ENCODE data around the gene CEP131.
A peak's percentile ranks its signal among the peaks of the same experiment; 100 is the strongest.

GRCh38 chr17:81189670-81190530 lies 32.9 kb downstream of the CEP131 start:
- TF ChIP-seq, protein P1, sequence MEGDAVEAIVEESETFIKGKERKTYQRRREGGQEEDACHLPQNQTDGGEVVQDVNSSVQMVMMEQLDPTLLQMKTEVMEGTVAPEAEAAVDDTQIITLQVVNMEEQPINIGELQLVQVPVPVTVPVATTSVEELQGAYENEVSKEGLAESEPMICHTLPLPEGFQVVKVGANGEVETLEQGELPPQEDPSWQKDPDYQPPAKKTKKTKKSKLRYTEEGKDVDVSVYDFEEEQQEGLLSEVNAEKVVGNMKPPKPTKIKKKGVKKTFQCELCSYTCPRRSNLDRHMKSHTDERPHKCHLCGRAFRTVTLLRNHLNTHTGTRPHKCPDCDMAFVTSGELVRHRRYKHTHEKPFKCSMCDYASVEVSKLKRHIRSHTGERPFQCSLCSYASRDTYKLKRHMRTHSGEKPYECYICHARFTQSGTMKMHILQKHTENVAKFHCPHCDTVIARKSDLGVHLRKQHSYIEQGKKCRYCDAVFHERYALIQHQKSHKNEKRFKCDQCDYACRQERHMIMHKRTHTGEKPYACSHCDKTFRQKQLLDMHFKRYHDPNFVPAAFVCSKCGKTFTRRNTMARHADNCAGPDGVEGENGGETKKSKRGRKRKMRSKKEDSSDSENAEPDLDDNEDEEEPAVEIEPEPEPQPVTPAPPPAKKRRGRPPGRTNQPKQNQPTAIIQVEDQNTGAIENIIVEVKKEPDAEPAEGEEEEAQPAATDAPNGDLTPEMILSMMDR (IDR thresholded peaks at IDR 0.05): peak in 1 of 4 donors; percentile 22
- TF ChIP-seq POLR2A (IDR thresholded peaks at IDR 0.05): no peak
